Stimulated activated CD8-positive, alpha-beta memory T cell treated with anti-CD3 and anti-CD28 coated beads, Interleukin-12 subunit alpha, Interleukin-12 subunit beta, amount 100 ng/mL, for 24 hours (primary cell): ENCODE results near the gene REEP3.
"Not testable (repeated sequence)": the region's sequence is repeated elsewhere in the genome, so short reads cannot be mapped to it uniquely, and the experiment has no call there.

Experiments
- DNase-seq: peaks from one replicate; pipeline ENCODE4 v3.0.0-alpha.2; 2020; ENCODE audit errors: extremely low read depth

Gene REEP3

DNA sequence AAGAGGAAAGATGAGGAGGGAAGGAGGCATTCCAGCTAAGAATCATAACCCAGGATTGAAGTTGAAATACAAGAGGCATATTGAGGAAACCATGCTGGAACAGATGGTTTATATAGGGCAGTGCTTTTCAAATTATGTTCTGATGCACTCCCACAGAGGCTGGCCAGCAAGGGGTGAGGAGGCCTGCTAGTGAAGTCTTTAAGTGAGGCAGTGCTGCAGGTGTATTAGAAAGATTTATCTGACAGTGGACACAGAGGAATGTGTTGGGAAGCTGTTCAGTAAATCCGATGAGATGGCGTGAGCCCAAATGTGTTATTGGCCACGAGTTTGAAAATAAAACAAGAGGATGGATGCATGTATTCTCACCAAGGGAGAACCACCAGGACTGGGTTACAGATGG is 28.6 kb downstream of the REEP3 start:
- DNase-seq, result no peak

DNA sequence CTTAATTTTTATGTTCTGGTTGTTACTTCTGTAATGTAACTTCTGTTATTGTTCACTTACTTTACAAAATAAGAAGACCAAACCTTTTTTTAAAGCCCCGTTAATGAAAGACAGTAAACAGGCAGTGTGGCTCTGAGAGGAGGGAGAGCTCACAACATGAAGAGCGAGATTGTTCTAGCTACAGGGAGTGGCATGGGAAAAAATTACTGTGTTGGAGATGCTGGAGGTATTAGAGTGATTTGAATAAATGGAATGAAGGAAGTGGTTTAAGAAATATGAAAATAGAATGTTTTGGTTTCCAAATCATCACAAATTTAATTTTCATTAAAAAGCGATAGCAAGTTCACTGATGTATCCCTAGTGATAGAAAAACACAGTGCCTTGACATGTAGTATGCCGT is 31.8 kb downstream of the REEP3 start:
- no peak for DNase-seq

DNA sequence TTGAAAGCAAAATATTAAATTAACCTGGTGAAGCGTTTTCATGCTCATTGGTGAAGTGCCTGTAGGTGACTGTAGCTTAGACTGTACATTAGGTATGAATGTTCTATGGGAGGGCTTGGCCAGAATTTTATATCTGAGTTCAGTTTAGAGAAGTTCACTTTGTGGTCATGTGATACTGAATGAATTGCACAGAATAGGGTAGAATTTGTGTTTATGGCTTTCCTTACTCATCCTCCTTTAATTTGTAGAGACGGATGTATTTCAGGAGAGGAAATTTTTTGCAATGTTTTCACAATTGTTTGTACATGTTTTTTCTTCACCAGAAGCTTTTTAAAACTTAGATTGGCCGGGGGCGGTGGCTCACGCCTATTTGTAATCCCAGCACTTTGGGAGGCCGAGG is 32.3 kb downstream of the REEP3 start:
- no peak for DNase-seq

DNA sequence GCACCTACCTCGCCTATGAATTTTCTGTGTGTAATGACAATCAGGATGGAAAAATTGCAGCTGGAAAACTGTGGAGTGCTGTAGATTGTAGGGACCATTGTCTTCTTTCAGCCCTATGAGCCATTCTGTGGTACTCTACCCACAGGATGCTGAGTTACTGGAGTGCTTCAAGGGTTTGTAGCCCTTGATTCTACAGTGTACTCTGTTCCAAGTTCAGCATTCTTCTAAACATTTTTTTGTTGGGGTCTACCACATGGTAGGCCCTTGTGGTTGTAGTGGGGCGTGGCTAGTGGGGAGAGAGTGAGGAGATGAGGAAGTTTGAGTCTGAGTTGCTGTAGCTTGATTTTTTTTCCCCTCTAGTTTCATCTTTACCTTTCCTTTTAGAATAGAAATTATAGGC is 33.5 kb downstream of the REEP3 start:
- no peak for DNase-seq

DNA sequence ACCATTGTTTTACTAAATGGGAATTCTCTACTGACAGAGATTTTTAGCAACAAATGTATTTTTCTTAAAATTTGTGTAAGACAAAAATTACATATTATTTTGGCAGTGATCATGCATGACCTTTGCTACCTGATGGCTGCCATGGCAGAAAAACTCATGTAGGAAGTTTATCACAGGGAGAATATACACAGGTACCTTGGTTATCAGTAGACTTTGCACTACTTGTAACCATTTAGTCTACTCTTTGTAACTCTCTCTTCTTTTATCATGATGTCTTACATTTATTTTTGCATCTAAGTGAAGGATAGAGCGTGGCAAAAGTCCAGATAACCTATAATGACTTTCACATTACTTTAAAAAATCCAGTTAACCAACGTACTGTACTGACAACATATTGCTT is 34.1 kb downstream of the REEP3 start:
- no peak for DNase-seq

DNA sequence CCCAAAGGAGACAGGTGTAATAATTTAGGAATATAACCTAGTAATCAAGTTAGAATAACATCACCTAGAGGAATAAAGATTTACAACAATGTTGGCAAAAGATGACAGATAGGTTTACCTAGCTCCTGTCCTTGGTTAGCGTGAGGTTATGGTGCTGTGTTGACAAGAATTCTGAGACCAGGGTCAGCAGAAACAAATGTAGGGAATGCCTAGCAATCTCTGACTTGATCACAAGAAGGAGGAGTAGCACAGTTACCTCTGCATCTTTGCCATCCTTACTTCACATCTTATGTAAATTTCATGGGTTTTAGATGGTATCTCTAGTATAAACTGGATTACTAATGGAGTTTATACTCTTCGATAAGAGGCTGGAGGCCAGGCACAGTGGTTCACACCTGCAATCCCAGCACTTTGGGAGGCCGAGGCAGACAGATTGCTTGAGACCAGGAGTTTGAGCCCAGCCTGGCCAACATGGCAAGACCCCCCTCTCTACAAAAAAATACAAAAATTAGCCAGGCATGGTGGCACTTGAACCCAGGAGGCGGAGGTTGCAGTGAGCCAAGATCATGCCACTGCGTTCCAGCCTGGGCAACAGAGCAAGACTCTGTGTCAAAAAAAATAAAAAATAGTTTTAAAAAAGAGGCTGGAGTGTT is 37.1 kb downstream of the REEP3 start:
- no peak for DNase-seq

DNA sequence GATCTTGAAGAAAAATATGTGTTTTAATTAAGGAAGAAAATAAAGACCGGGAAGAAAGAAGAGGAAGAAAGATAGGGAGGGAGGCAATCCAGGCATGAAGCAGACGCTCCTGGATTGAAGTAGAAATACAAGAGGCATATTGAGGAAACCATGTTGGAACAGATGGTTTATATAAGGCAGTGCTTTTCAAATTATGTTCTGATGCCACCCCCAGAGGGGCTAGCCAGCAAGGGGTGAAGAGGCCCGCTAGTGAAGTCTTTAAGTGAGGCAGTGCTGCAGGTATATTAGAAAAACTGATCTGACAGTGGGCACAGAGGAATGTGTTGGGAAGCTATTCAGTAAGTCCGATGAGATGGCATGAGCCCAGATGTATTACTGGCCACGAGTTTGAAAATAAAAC is 40.1 kb downstream of the REEP3 start:
- no peak for DNase-seq

DNA sequence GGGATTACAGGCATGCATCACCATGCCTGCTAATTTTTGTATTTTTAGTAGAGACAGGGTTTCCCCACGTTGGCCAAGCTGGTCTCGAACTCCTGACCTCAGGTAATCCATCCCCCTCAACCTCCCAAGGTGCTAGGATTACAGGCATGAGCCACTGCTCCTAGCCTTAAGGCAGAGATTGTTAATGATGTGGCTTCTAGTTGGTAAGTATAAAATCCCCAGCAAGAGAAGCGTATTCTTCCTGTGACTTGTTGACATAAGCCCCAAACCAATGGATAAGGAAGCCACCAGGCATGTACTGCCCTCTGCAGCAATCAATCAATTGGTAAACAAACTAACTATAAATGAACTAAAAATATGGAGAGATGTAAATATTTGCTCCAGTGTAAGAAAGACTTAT is 41.2 kb downstream of the REEP3 start:
- no peak for DNase-seq

DNA sequence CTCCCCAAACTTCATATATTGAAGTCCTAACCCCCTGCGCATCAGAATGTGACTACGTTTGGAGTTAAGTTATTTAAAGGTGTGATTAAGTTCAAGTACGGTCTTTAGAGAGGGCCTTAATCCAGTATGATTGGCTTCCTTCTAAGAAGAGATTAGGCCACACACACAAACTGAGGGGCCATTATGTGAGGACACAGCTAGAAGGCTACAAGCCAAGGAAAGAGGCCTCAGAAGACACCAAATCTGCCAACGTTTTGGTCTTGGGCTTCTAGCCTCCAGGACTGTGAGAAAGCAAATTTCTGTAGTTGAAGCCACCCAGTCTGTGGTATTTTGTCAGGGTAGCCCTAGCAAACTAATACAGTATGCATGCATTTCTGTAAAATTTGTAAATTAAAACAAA is 41.7 kb downstream of the REEP3 start:
- no peak for DNase-seq

DNA sequence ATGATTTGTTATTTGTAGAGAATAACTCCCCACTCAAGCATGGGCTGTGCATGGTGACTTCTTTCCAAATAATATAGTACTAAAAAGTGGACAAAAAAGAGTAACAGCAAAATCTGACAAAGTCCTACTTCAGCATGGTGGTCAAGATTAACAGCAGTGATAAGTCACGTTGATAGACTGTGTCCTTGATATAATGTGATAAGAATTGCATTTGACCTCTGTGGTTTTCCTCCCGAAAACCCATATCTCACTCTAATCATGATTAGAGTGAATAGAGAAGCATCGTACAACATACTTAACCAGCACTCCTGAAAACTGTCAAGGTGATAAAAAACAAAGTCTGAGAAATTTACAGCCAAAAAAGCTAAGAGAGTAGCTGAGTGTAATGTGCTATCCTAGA is 42.4 kb downstream of the REEP3 start:
- DNase-seq, result no peak

DNA sequence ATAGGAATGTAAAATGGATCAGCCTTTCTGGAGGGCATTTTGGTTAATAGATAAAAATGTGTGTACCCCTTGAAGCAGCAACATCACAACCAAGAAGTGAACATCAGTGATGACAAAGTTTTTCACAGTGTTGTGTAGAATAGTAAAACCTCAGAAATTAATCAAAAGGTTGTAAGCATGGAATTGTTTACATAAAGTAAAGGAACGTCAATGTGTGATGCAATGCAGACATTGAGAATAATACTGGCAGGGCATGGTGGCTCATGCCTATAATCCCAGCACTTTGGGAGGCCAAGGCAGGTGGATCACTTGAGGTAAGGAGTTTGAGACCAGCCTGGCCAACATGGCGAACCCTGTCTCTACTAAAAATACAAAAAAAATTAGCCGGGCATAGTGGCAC is 43.5 kb downstream of the REEP3 start:
- not testable (repeated sequence) for DNase-seq

DNA sequence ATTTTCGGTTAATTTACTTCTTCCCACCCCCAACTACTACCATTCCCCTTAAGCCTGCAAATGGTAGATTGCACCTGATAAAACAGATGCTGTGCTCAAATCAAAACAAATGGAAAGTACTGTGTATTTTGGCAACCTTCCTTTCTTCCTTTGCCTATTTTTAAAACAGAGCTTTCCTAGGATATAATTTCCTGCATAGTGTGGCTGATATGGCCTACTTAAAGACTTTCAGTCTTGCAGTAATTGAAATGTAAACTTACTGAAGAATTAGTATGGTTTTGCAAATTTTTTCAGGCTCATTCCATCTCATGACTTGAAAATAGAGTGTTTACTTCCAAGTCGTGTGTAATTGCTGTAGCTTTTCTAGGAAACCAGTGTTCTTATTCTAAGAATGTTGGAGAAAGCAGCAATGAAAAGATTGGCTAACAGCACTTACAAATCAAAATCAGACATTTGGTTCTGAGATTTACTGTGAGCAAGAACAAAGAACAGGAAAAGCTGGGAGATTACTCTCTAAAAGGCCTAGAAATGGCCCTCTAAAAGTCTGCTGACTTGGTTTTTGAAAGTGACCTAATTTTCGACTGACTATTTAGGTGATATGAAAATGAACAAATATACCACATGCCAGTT is 52.0 kb downstream of the REEP3 start:
- DNase-seq, result no peak

DNA sequence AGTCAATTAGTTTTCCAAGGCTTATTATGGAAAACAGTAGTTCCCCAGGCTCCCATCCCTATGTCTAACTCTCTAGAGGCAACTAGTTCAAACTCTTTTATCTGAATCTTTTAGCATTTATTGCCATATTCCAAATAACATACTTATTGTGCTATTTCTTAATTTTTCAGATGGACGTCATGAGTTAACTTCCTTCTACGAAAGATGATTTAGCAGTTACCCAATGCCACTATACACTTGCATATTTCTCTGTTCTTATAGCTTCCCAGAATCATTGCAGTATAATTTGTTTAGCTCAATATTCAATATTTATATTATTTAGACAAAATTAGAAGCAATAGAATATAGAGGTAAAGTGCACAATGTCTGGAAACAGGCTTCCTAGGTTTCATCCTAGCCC is 52.8 kb downstream of the REEP3 start:
- no peak for DNase-seq

DNA sequence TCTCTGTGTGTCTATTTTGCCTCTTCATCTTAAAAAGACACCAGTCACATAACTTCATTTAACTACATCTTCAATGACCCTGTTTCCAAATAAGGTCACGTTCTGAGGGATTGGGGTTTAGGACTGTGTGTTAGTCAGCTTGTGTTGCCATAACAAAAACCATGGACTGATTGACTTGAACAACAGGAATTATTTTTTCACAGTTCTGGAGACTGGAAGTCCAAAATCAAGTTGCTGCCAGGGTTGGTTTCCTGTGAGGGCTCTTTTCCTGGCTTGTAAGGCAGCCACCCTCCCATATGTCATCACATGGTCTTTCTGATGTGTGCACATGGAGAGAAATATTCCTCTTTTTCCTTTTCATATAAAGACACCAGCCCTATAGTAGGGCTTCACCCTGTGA is 55.3 kb downstream of the REEP3 start:
- DNase-seq, result no peak

DNA sequence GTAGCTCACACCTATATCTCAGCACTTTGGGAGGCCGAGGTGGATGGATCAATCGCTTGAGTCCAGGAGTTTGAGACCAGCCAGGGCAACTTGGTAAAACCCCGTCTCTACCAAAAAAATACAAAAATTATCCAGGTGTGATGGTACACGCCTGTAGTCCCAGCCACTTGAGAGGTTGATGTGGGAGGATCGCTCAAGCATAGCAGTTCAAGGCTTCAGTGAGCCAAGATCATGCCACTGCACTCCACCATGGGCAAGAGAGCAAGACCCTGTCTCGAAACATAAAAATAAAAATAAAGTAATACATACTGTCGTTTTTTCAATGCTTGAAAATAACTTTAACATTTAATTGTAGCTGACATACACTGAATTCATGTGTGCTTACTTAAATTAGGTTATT is 57.3 kb downstream of the REEP3 start:
- DNase-seq, result no peak

DNA sequence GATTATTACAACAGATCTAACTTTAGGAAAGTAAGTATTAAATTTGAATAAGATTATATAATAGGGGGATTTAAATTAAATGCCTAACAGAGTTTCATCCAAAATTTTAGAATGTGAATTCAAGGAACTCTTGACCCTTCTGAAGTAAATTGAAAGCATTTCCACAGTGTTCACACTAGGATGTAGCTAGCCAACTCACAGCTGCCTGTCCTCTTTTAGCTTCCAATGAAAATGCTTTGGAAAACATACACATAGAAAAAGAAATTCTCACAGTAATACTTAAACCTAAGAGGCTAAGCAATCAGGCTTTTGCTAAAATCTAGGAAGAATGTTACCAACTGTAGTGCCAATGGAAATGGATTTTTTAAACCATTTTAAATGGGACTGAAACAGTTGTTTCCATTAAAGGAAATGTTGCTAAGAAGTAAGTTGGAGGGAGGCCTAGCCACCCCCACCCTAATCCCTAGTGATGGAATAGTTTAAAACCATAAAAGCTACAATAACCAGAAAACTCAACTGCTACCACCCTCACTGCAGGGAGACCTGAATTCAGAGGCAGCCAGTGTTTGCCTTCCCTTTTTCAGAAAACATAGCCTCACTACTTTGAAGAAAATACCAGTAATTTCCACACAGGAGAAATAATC is 58.3 kb downstream of the REEP3 start:
- no peak for DNase-seq

DNA sequence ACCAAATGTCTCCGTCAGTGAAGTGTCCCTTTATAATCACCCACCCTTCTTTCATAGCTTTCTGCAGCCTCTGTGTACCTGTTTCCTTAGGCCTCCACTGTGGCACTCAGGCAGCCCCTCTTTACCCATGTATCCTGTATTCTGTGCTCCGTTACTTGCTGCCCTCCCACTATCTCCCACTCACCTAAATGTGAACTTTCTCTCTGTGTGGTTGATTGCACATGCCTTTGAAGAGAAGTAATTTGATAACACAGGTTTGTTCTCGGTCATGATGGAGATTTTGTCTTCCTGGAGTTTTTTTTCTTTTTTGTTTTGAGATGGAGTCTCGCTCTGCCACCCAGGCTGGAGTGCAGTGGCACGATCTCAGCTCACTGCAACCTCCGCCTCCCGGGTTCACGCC is 61.5 kb downstream of the REEP3 start:
- DNase-seq, result no peak

DNA sequence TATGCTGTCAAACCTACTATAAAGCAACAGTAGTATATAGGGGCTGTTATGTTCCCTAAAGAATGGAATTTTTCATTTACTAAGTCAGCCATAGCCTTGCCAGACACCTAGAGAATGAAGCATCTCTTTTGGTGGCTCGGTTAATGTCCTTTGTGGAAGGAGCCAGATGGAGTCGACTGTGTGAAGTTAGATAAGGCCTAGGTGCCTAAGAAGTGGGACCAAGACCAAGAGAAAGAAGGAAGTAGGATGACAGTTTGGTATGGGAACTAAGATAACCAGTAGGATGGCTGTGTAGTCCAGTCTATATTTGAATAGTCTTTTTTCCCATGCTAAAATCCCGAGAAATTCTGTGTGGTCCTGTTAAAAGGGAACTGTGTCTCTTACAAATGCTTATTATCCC is 62.2 kb downstream of the REEP3 start:
- DNase-seq, result no peak

DNA sequence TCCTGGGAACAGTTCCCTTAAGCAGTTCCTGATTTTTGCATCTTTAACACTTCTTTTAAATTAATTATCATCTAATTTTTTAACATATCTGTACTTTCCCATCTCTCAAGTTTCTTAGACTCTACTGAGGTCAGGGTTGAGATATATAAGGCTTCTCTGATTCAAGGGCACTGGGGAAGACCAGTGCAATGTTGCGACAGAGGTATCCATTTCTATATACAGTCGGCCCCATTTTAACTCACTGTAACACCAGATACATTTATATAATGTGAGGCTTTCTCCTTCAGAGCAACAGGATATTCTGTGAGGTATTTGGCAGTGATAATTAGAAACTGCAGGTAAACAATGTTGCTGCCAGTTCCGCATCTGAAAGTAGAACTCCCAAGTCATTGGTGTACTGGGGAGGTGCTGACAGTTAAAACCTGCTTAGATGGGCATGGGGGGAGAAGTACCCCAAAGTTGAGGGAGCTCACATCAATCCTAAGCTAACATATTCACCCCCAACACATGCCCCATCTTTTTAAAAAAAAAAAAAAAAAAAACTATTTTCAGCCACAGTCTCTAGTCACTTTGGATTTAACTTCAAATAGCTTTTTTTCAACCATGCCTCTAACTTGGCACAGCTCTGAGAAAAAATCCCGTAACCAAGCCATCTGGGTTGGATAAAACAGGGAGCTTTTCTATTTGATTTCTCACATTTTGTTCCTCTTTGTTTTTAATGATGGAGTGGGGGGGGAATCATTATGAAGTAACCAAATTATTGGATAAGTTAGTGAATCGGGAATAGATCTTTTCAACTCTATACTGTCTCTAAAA is 62.9 kb downstream of the REEP3 start:
- no peak for DNase-seq

DNA sequence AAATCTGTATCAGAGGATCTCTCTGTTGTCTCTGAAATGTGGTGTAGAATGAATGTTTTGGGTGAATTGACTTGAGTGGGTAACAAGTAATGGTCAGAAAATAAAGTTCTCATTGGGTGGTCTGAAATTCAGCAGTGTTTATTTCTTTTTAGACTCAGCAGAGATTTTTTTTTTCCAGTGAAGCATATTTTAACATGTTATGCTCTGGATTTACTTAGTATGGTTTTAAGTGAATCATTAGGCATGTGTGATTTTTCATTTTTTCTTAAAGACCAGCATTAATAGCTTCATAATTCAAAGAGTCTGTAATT is 63.5 kb downstream of the REEP3 start:
- DNase-seq, result no peak

DNA sequence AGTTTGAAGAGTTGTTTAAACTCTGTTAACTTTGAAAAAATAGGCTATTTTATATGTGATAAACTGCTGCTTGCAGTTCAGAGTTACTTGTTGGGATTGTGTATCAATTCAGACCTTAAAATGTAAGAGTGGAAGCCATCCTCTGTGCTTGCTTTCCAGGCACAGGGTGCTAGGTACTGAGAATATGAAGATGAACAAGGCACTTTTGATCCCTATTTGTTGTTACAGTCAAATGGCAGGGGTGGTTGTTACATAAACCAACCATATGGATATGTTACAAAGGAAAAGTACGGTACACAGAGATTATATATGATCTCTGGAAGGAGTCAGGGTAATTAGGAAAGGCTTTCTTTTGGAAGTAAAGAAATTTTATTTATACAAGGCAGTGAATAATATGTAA is 63.8 kb downstream of the REEP3 start:
- DNase-seq, result no peak

DNA sequence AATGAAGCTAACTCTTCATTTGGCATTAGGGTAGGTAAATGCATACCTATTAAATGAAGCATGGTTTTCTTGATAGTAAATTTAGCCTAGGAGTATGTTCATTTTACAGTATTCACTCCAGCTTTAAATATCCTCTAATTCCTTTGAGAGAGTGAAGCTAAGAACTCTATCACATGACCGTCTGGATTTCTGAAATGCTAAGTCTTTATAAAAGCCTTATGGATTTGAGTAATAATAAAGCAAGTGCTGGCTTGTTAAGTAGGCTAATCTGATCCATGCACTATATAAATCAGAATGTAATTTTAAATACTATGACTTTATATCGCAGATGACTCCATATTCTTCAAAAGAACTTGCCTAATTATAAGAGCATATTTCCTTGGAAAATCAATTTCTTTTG is 64.8 kb downstream of the REEP3 start:
- no peak for DNase-seq

DNA sequence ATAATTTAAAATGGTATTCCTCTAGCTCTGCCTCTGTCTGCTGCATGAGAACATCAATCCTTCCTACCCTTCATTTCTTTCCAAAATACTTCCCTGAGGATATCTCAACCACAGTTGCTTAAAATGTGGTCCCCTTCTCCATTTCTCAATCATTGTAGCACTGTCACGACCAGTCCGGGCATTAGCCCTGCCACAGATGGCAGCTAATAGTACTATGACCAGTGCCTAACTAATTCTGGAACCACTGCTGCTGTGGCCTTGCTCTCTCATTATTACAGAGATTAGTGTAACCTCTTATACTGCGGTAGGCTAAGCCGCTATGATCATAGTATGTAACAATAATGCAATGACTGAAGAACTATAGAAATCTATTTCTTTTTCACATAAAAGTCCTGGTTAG is 66.0 kb downstream of the REEP3 start:
- DNase-seq, result no peak
